Fibroblast of lung (primary cell): Measurements from ENCODE around the gene CEP20. TPM values are rescaled to one million over a fixed set of nuclear protein-coding genes. Genes with fewer than 3 reads are reported as not detected.

Source experiments
- DNase-seq, 2 donors: peaks; one replicate each; pipeline versions ENCODE4 v3.0.0 to v3.0.0-alpha.2; 2010; ENCODE audit warnings: low read depth in 2 of 2
- H2AFZ ChIP-seq: 2 replicates; pipeline ENCODE4 v1.5.1; 2012; ENCODE audit warnings: low read length, control low read depth, inconsistent platforms
- H3K27ac ChIP-seq: 2 replicates; pipeline ENCODE4 v1.5.1; 2011; ENCODE audit warnings: low read length, control low read depth; ENCODE audit not compliant: insufficient read depth
- H3K27me3 ChIP-seq: 2 replicates; pipeline ENCODE4 v1.5.1; 2011; ENCODE audit warnings: mild to moderate bottlenecking, low read length; ENCODE audit not compliant: control insufficient read depth, insufficient read depth
- H3K36me3 ChIP-seq: 2 replicates; pipeline ENCODE4 v1.5.1; 2011; ENCODE audit warnings: low read length; ENCODE audit not compliant: control insufficient read depth, insufficient read depth
- H3K4me1 ChIP-seq: 2 replicates; pipeline ENCODE4 v1.5.1; 2011; ENCODE audit warnings: low read length; ENCODE audit not compliant: control insufficient read depth, insufficient read depth; ENCODE audit errors: extremely low read depth
- H3K4me2 ChIP-seq: 2 replicates; pipeline ENCODE4 v1.5.1; 2011; ENCODE audit warnings: low read length, control low read depth; ENCODE audit not compliant: insufficient read depth; ENCODE audit errors: extremely low read depth
- H3K4me3 ChIP-seq, 4 experiments: fragments of 200-600 bp in 1 of 4; sonication (generic) in 1 of 4; replicated peaks in 1 of 4; 2 replicates each; pipeline ENCODE4 v1.5.1; 2011 to 2016; ENCODE audit warnings: low read length in 4 of 4, low read depth in 3 of 4, mild to moderate bottlenecking in 3 of 4, control low read depth in 2 of 4, inconsistent platforms in 1 of 4, mixed read lengths in 1 of 4; ENCODE audit not compliant: insufficient read depth in 1 of 4; ENCODE audit errors: control extremely low read depth in 1 of 4
- H3K79me2 ChIP-seq: 2 replicates; pipeline ENCODE4 v1.5.1; 2012; ENCODE audit warnings: mild to moderate bottlenecking, low read length, inconsistent platforms; ENCODE audit not compliant: control insufficient read depth, insufficient read depth
- H3K9ac ChIP-seq: 2 replicates; pipeline ENCODE4 v1.5.1; 2011; ENCODE audit warnings: mild to moderate bottlenecking, low read length, control low read depth; ENCODE audit not compliant: insufficient read depth
- H3K9me3 ChIP-seq: 2 replicates; pipeline ENCODE4 v1.5.1; 2012; ENCODE audit warnings: low read depth, low read length; ENCODE audit not compliant: control insufficient read depth, insufficient read depth
- H4K20me1 ChIP-seq: 2 replicates; pipeline ENCODE4 v1.5.1; 2011; ENCODE audit warnings: low read length; ENCODE audit not compliant: control insufficient read depth, insufficient read depth; ENCODE audit errors: extremely low read depth
- EZH2 ChIP-seq: IDR thresholded peaks from 2 replicates; pipeline ENCODE4 v1.5.1; 2012; ENCODE audit warnings: low read length, control low read depth, mild to moderate bottlenecking; ENCODE audit errors: missing control alignments
- polyA plus RNA-seq, 2 donors: library from polyadenylated mRNA; depleted of rRNA in 1 of 2; stranded (reverse) in 1 of 2; unstranded in 1 of 2; fragments of >200 nt; gene quantifications; 2 replicates each; pipeline ENCODE4 v1.2.1, GENCODE V29; 2011 to 2012; ENCODE audit warnings: missing spikeins in 1 of 2
- total RNA-seq: library from RNA; depleted of rRNA; stranded (reverse); fragments of >200 nt; gene quantifications from 2 replicates; pipeline ENCODE4 v1.2.1, GENCODE V29; 2014
- TF ChIP-seq, protein P1 (sequence below), 2 donors: IDR thresholded peaks in 1 of 2; conservative IDR thresholded peaks in 1 of 2; 1 replicate in 1 of 2; 2 replicates in 1 of 2; pipeline ENCODE4 v1.5.1; 2011 to 2012; ENCODE audit warnings: low read length in 2 of 2, control low read depth in 1 of 2, inconsistent platforms in 1 of 2, low read depth in 1 of 2, mild to moderate bottlenecking in 1 of 2

CEP20 gene
- total and polyA plus RNA-seq, 2 donors (not counting 1 experiment from before 2014, with no cell fraction given): 42.9 to 60.9 TPM

DNA sequence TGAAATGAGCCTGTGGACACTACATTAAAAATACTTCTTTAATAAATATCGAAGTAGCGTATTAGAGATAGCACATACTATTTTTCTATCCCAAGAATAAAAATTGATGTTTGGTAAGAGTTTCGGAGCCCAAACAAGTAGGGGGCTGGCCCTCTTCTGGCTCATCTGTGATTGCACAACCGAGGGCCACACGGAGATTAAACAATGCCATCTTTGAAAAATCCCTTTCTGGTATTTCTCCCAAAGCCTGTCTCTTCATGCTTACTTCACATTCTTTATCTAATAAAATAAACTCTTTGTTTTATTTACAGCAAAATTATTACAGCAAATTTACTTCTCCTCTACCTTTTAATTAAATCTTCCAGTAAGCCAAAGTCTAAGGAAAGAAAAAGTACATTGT is 22.0 kb downstream of the CEP20 start:
- Histone ChIP-seq H3K27me3 (no peaks in the 10 kb centered on the region), H3K4me3 (no peak overlapping the region), H3K4me2 (no peak overlapping the region), H3K36me3 (peaks cover 3% of the 10 kb centered on the region), H3K4me1 (peaks cover 6% of the 10 kb centered on the region), H4K20me1 (no peaks in the 10 kb centered on the region), H2AFZ (no peak overlapping the region), H3K9me3 (no peaks in the 10 kb centered on the region), H3K27ac (no peak overlapping the region), H3K79me2 (no peaks in the 10 kb centered on the region), H3K9ac (no peak overlapping the region)
- no peak for TF ChIP-seq EZH2
- TF ChIP-seq, protein P1, sequence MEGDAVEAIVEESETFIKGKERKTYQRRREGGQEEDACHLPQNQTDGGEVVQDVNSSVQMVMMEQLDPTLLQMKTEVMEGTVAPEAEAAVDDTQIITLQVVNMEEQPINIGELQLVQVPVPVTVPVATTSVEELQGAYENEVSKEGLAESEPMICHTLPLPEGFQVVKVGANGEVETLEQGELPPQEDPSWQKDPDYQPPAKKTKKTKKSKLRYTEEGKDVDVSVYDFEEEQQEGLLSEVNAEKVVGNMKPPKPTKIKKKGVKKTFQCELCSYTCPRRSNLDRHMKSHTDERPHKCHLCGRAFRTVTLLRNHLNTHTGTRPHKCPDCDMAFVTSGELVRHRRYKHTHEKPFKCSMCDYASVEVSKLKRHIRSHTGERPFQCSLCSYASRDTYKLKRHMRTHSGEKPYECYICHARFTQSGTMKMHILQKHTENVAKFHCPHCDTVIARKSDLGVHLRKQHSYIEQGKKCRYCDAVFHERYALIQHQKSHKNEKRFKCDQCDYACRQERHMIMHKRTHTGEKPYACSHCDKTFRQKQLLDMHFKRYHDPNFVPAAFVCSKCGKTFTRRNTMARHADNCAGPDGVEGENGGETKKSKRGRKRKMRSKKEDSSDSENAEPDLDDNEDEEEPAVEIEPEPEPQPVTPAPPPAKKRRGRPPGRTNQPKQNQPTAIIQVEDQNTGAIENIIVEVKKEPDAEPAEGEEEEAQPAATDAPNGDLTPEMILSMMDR (conservative IDR thresholded peaks at IDR 0.05 in 1 of 2, IDR thresholded peaks at IDR 0.05 in 1 of 2; ENCODE audit: low read depth in 1 of 2, low read length in 2 of 2): no peak
- peak in 1 of 2 donors; percentile 29 for DNase-seq

DNA sequence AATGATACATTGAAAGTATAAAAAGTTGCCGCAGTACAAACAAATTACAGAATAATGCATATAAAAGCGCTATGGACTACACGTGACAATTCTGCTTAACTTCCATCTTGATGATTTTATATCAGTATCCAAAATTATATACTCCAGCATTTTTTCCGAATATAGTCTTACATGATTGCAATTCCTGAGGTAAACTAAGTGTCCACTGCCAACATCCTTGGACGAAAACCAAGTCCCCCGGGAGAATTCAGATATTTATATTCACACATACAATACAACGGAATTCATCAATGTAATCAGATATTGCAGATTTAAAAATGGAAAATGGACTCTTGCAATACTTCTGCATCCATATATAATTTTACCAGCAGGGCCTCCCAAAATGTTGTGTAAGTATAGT is 22.7 kb downstream of the CEP20 start:
- Histone ChIP-seq H3K27ac (no peak overlapping the region), H3K27me3 (no peaks in the 10 kb centered on the region), H4K20me1 (no peaks in the 10 kb centered on the region), H3K9me3 (no peaks in the 10 kb centered on the region), H3K4me3 (no peak overlapping the region), H3K9ac (no peak overlapping the region), H3K4me1 (peaks cover 6% of the 10 kb centered on the region), H3K36me3 (peaks cover 3% of the 10 kb centered on the region), H3K4me2 (no peak overlapping the region), H3K79me2 (no peaks in the 10 kb centered on the region), H2AFZ (no peak overlapping the region)
- TF ChIP-seq, protein P1 (conservative IDR thresholded peaks at IDR 0.05 in 1 of 2, IDR thresholded peaks at IDR 0.05 in 1 of 2; ENCODE audit: low read depth in 1 of 2, low read length in 2 of 2): no peak
- no peak for TF ChIP-seq EZH2
- DNase-seq: peak; percentile 60 to 62

DNA sequence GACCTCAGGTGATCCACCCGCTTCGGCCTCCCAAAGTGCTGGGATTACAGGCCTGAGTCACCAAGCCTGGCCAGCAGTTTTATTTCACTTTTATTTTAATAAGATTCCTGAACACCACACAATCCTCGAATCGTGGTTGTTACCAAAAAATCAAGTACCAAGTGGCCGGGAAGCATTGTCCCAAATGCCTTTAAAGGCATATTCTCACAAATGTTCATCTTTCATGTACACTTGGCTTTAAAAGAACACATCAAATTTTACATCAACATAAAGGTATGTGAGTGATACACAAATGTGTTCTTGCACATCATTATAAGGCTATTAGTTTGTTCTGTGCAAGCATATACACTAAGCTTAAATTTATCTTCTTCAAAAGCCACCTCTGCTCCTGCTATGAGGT is 23.5 kb downstream of the CEP20 start:
- Histone ChIP-seq H3K4me3 (no peak overlapping the region), H3K9ac (no peak overlapping the region), H3K27me3 (no peaks in the 10 kb centered on the region), H3K4me2 (peak overlapping the region; percentile 29), H3K9me3 (no peaks in the 10 kb centered on the region), H4K20me1 (no peaks in the 10 kb centered on the region), H3K4me1 (peaks cover 6% of the 10 kb centered on the region), H3K36me3 (peaks cover 3% of the 10 kb centered on the region), H3K27ac (no peak overlapping the region), H2AFZ (no peak overlapping the region), H3K79me2 (no peaks in the 10 kb centered on the region)
- no peak for TF ChIP-seq EZH2
- TF ChIP-seq, protein P1 (conservative IDR thresholded peaks at IDR 0.05 in 1 of 2, IDR thresholded peaks at IDR 0.05 in 1 of 2; ENCODE audit: low read depth in 1 of 2, low read length in 2 of 2): no peak
- DNase-seq: peak in 1 of 2 donors; percentile 40
